Spleen (tissue), 13 donors: Measurements from ENCODE around the gene CD53. TPM values are rescaled to one million over a fixed set of nuclear protein-coding genes. Genes with fewer than 3 reads are reported as not detected.
"Not testable (repeated sequence)": the region's sequence is repeated elsewhere in the genome, so short reads cannot be mapped to it uniquely, and the experiment has no call there.

Source experiments
- DNase-seq: peaks from one replicate; pipeline ENCODE4 v3.0.0-alpha.2; 2020
- H3K27ac ChIP-seq, 8 donors: fragments of 200-600 bp; sonication (generic) in 7 of 8; 1 replicate in 4 of 8; 2 replicates in 4 of 8; pipeline versions ENCODE4 v1.5.0 to v1.8.0; 2016 to 2021; ENCODE audit warnings: inconsistent platforms in 4 of 8, mild to moderate bottlenecking in 4 of 8, moderate library complexity in 1 of 8
- H3K27me3 ChIP-seq, 7 donors: fragments of 200-600 bp; sonication (generic) in 6 of 7; replicated peaks in 1 of 7; 1 replicate in 4 of 7; 2 replicates in 3 of 7; pipeline versions ENCODE4 v1.5.0 to v1.8.0; 2016 to 2021; ENCODE audit warnings: inconsistent platforms in 3 of 7, mild to moderate bottlenecking in 1 of 7
- H3K36me3 ChIP-seq, 6 donors: fragments of 200-600 bp; sonication (generic) in 5 of 6; 1 replicate in 4 of 6; 2 replicates in 2 of 6; pipeline versions ENCODE4 v1.5.0 to v1.8.0; 2016 to 2021; ENCODE audit warnings: inconsistent platforms in 2 of 6
- H3K4me1 ChIP-seq, 6 donors: fragments of 200-600 bp; sonication (generic) in 5 of 6; 1 replicate in 3 of 6; 2 replicates in 3 of 6; pipeline versions ENCODE4 v1.5.0 to v1.8.0; 2016 to 2021; ENCODE audit warnings: inconsistent platforms in 3 of 6
- H3K4me3 ChIP-seq, 8 donors: fragments of 200-600 bp; sonication (generic) in 7 of 8; 1 replicate in 4 of 8; 2 replicates in 4 of 8; pipeline versions ENCODE4 v1.5.0 to v1.8.0; 2016 to 2021; ENCODE audit warnings: inconsistent platforms in 4 of 8, mild to moderate bottlenecking in 4 of 8, moderate library complexity in 2 of 8
- H3K9me3 ChIP-seq, 8 donors: fragments of 200-600 bp; sonication (generic) in 7 of 8; 1 replicate in 4 of 8; 2 replicates in 4 of 8; pipeline versions ENCODE4 v1.5.0 to v1.8.0; 2016 to 2021; ENCODE audit warnings: inconsistent platforms in 4 of 8
- POLR2A ChIP-seq, 3 donors: fragments of 450-650 bp; IDR thresholded peaks; one replicate each; pipeline ENCODE4 v1.5.1; 2017; ENCODE audit warnings: antibody characterized with exemption in 3 of 3, mild to moderate bottlenecking in 1 of 3
- POLR2AphosphoS5 ChIP-seq, 3 donors: sonication (generic); formaldehyde crosslinking; IDR thresholded peaks; one replicate each; pipeline ENCODE4 v1.5.1; 2017; ENCODE audit warnings: antibody characterized with exemption in 3 of 3
- WGBS, 5 donors: extraction: QIAGEN DNeasy Blood & Tissue Kit in 3 of 5; methylation state at CpG; one replicate each; pipeline versions ENCODE4 v1.1.5 to v1.1.7; 2013 to 2018; 5-methylcytosine and 5-hydroxymethylcytosine counted together
- intact Hi-C: fragments of 100-400 bp; cut with DNase I; formaldehyde crosslinking; loops from one replicate; pipeline ENCODE4 v1.15.0; 2023; ENCODE audit warnings: low total_unique reads
- long read RNA-seq, 2 donors: transcript quantifications; one replicate each; lab custom pipeline, GENCODE V29; 2026
- polyA plus RNA-seq, 3 donors: library from polyadenylated mRNA; stranded (reverse); fragments of 200-250 nt; gene quantifications; one replicate each; pipeline ENCODE4 v1.2.1, GENCODE V29; 2013
- total RNA-seq, 7 donors: library from RNA; depleted of rRNA in 3 of 7; stranded (reverse); fragments of >200 nt in 3 of 7; fragmentation: NEBNext Ultra II Directional in 4 of 7; extraction: Animal tissue kit (Norgen Biotek cat#: 25700) in 4 of 7; gene quantifications; one replicate each; pipeline versions ENCODE4 v1.1.0 to v1.2.1, GENCODE V29; 2016 to 2021
- TF ChIP-seq, protein P1 (sequence below), 11 experiments: fragments of 200-600 bp in 7 of 11; fragments of 450-650 bp in 4 of 11; sonication (generic) in 4 of 11; IDR thresholded peaks in 8 of 11; conservative IDR thresholded peaks in 3 of 11; 1 replicate in 7 of 11; 2 replicates in 4 of 11; pipeline versions ENCODE4 v1.4.0 to v1.8.0; 2016 to 2021; ENCODE audit warnings: antibody characterized with exemption in 11 of 11, inconsistent platforms in 4 of 11, mild to moderate bottlenecking in 1 of 11
- donor health status: healthy with polysubstance abuse.
- donor health status: DM: no; HTN: no; CAD: no; lungs with moderate emphysema.
- donor health status: DM: no; HTN: no; CAD: no.
- donor health status: Bipolar disorder and iron deficiency.
- donor health status: healthy.
- donor health status: DM: no; HTN: no; CAD: no.
- donor health status: DM: yes; HTN: yes; CAD: no.

The CD53 gene, protein sequence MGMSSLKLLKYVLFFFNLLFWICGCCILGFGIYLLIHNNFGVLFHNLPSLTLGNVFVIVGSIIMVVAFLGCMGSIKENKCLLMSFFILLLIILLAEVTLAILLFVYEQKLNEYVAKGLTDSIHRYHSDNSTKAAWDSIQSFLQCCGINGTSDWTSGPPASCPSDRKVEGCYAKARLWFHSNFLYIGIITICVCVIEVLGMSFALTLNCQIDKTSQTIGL
- 100 to 1,000 TPM; 352 to 651 (median 468) TPM for total RNA-seq
- 100 to 1,000 TPM; 369 to 521 (median 457) TPM for polyA plus RNA-seq
- long read RNA-seq, donor 1, transcript CD53-201 (8 exons, 1,505 nt): major isoform, 39 of 96 reads
- long read RNA-seq, donor 1, partial matches to known transcripts: 47 of 96 reads
- long read RNA-seq, donor 1, other reads (novel, unspliced or antisense): 0 of 96 reads
- long read RNA-seq, donor 2, transcript CD53-201 (8 exons, 1,505 nt): major isoform, 39 of 75 reads
- long read RNA-seq, donor 2, partial matches to known transcripts: 33 of 75 reads
- long read RNA-seq, donor 2, other reads (novel, unspliced or antisense): 0 of 75 reads

DNA sequence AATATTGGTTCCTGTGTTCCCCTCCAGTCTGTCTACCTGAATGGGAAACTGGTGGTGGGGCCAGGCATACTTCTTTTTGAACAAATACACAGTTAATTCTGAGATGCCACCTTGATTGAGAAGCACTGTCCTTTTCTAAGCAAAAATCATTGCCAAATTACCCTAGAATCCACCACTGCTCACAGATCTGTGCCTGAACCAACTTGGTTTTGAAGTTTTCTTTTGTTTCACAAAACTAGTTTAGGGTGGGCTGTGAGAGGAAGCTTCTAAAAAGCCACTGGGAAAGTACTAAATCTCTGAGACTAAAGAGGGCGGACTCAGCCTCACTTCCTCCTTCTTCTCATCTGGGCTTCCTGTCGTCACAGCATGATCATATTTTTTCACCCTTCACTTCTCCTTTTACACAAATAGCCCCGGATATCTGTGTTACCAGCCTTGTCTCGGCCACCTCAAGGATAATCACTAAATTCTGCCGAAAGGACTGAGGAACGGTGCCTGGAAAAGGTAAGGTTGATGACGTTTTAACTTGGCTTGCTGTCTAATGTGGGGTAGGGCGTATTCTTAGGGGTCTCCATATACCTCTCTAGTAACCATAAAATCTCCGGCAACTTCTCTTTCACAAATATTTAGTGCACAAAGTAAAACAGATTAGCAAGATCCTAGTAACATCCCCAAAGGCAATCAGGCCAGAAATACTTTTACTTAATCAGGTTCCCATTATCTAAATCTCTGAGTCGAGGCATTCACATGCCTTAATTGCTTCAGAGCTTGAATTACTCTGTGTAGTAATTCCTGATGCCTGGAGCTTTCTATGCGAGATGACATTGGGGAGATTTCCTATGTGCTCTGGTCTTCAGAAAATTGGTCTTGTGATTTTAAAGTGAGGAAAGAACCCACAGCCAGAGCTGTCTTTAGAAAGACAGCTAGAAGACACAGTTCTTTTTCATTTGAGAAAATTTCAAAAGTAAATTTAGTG, at the start of gene CD53:
TSS of gene CD53 (plus strand) at position 404 of the 976 bp plus-strand sequence. CDS start 18,261 bp downstream, outside the sequence.
- 13 to 34% (median 22%) methylated on average over 11 of the region's 11 CpGs for WGBS, 5 donors
- TF ChIP-seq POLR2AphosphoS5 (IDR thresholded peaks at IDR 0.05) (peak in 2 of 3 donors; percentile 23 to 97), POLR2A (IDR thresholded peaks at IDR 0.05) (peak; percentile 31 to 86 (median 68))
- TF ChIP-seq, protein P1, sequence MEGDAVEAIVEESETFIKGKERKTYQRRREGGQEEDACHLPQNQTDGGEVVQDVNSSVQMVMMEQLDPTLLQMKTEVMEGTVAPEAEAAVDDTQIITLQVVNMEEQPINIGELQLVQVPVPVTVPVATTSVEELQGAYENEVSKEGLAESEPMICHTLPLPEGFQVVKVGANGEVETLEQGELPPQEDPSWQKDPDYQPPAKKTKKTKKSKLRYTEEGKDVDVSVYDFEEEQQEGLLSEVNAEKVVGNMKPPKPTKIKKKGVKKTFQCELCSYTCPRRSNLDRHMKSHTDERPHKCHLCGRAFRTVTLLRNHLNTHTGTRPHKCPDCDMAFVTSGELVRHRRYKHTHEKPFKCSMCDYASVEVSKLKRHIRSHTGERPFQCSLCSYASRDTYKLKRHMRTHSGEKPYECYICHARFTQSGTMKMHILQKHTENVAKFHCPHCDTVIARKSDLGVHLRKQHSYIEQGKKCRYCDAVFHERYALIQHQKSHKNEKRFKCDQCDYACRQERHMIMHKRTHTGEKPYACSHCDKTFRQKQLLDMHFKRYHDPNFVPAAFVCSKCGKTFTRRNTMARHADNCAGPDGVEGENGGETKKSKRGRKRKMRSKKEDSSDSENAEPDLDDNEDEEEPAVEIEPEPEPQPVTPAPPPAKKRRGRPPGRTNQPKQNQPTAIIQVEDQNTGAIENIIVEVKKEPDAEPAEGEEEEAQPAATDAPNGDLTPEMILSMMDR (IDR thresholded peaks at IDR 0.05 in 8 of 11, conservative IDR thresholded peaks at IDR 0.05 in 3 of 11): no peak

DNA sequence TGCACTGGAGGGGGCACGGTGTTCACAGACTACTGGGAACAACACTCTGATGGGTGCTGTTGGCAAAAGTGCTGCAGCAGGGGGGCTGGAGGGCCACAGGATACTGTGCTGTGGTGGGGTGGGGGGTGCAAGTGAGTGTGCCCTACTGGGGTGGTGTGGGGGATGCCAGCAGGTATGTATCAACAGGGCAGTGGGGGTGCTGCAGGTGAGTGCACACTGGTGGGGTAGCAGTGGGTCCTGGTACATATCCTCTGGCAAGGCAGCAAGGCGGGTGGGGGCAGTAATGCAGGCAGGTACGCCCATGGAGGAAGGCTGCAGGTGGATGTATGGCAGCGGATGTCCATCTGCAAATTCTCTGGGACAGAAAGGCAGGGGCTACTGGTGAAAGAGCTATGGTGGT, 48.8 kb upstream of the CD53 start:
- Histone ChIP-seq H3K27me3 (peaks cover 0 to 12% (median 0%) of the 10 kb centered on the region in 7 donors), H3K4me3 (no peak overlapping the region), H3K27ac (no peak overlapping the region), H3K9me3 (no peaks in the 10 kb centered on the region), H3K4me1 (no peaks in the 10 kb centered on the region), H3K36me3 (no peaks in the 10 kb centered on the region)
- peak; percentile 44 for DNase-seq
- intact Hi-C loops: no loop called here
- no peak for TF ChIP-seq POLR2A (IDR thresholded peaks at IDR 0.05)
- TF ChIP-seq, protein P1 (IDR thresholded peaks at IDR 0.05 in 8 of 11, conservative IDR thresholded peaks at IDR 0.05 in 3 of 11): no peak
- TF ChIP-seq POLR2AphosphoS5 (IDR thresholded peaks at IDR 0.05): no peak
- 76 to 96% (median 95%) methylated on average over 3 to 4 of the region's 4 CpGs for WGBS, 5 donors

More for the DNA sequence above, at the start of gene CD53:
- DNase-seq: no peak
- H3K27me3 ChIP-seq: no peaks in the 10 kb centered on the region
- peak within 1 kb of the TSS; percentile 63 to 92 (median 74) for H3K4me3 ChIP-seq
- H3K9me3 ChIP-seq: peaks cover 0 to 9% (median 5%) of the 10 kb centered on the region in 8 donors
- peaks cover 0 to 48% (median 38%) of the 10 kb centered on the region in 6 donors for H3K4me1 ChIP-seq
- peaks cover 0 to 23% (median under 1%) of the 10 kb centered on the region in 6 donors for H3K36me3 ChIP-seq
- peak within 1 kb of the TSS; percentile 83 to 97 (median 94) for H3K27ac ChIP-seq
- intact Hi-C loops: no loop called here

DNA sequence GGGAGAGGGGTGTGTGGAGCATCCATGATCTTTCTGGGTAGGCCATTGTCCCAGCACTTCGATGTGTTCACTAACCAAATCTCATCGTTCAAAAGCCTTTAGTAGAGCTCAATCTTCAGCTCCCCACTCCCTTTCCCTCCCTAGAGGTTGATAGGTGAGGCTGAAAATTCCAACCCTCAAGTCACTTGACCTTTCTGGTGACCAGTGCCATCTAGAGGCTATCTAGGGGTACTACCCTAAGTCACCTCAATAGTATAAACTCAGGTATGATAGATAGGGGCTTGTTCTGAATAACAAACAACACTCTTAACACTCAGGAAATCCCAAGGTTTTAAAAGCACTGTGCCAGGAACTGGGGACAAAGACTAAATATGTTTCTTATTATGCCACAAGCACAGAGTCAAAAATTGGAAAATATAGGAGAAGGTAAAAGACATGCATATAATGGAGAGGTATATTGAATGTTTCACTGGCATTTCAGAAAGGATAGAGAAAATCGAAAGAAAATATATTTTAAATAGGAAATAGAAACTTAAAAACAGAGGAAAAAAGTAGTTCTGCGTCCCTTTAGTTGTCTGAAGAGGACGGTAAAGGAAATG, 42.9 kb upstream of the CD53 start:
- Histone ChIP-seq H3K4me1 (peaks cover 0 to 8% (median 0%) of the 10 kb centered on the region in 6 donors), H3K36me3 (no peaks in the 10 kb centered on the region), H3K9me3 (no peaks in the 10 kb centered on the region), H3K4me3 (no peak overlapping the region), H3K27ac (no peak overlapping the region), H3K27me3 (no peaks in the 10 kb centered on the region)
- DNase-seq: no peak
- TF ChIP-seq, protein P1 (IDR thresholded peaks at IDR 0.05 in 8 of 11, conservative IDR thresholded peaks at IDR 0.05 in 3 of 11): peak; percentile 45 to 83 (median 72)
- no peak for TF ChIP-seq POLR2A (IDR thresholded peaks at IDR 0.05)
- WGBS, 5 donors: 44 to 56% (median 53%) methylated on average over 5 of the region's 5 CpGs
- intact Hi-C loops: no loop called here

DNA sequence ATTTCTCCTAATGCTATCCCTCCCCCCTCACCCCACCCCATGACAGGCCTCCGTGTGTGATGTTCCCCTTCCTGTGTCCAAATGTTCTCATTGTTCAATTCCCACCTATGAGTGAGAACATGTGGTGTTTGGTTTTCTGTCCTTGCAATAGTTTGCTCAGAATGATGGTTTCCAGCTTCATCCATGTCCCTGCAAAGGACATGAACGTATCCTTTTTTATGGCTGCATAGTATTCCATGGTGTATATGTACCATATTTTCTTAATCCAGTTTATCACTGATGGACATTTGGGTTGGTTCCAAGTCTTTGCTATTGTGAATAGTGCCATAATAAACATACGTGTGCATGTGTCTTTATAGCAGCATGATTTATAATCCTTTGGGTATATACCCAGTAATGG, 39.2 kb upstream of the CD53 start:
- not testable (repeated sequence) for H3K36me3 ChIP-seq, H3K27ac ChIP-seq, H3K9me3 ChIP-seq, H3K4me1 ChIP-seq, H3K4me3 ChIP-seq, DNase-seq, H3K27me3 ChIP-seq
- intact Hi-C loops: loop anchor here (1.0 kb wide), 1 partner anchor 13 kb away; no protein-coding TSS in a partner anchor
- 85 to 96% (median 90%) methylated on average over 2 to 3 of the region's 3 CpGs for WGBS, 5 donors
